GM21526 (cell line): ENCODE measurements around the gene NAGA.
"Not testable (repeated sequence)": the region's sequence is repeated elsewhere in the genome, so short reads cannot be mapped to it uniquely, and the experiment has no call there.

ENCODE experiments used
- ATAC-seq: cut with Tn5 transposase; IDR thresholded peaks from one replicate; pipeline ENCODE4 v1.9.1; 2021; ENCODE audit warnings: moderate library complexity; ENCODE audit not compliant: unreplicated experiment, low FRiP score

Gene NAGA

DNA sequence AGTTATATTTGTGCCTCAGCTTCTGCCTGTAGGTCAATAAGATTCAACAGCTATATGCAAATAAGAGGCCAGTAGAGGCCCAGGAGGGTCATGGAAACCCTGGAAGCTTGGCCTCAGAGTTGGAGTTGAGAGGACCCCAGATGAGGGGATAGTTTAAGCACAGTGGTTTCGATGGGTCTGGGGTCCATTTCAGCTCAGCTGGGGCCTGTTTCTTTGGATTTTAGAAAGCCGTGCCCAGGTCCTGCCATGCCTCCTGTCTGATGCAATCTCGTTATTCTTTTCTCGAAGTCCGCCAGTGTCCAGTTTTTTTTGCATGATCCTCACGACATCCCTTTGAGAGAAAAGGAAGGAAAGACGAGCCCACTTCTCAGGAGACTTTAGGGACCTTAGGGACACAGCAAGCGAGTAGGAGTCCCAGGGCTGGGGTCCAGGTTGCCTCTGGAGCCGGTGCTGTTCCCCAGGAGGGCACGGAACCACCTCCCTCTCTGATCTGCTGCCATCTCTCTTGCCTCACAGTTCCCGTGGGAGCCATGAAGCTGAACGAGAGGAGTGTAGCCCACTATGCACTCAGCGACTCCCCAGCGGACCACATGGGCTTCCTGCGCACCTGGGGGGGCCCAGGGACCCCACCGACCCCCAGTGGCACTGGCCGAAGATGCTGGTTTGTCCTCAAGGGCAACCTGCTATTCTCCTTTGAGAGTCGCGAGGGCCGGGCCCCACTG, 6.3 kb upstream of the NAGA start:
- ATAC-seq, result no peak

DNA sequence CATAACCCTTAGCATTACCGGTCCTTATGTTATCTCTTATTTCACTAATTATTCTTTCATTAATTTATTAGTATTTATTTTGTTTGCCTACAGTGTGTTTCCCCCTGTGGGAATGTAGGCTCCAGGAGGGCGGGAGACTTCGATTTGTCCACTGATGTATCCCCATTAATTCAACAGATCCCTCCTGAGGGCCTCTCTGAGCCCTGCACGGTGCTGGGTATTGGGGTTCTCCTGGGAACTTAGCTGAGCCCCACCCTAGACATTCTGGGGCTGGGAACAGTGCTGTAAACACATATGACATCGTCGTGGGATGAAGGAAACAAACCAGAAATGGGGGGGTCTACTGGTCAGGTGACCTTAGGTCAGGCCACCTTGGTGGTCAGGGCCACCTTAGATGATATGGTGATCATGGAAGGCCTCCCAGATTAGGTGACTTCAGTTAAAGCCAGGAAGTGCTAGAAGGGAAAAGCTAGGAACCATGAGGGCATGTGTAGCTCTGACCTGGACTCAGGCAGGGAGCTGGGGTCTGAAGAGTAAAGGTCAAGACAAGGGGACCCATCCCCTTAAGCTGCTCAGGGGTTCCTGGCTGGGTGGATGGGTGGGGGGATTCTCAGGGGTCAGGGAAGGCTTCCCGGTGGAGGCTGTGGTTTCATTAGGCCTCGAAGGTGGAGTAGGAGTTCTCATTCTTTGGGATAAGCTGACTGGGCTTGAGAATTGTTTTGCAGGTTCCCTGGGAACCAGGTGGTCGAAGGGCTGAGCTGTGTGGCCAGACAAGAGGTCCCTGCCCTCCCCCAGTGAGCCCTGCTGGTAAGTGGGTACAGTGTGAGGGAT, 4.4 kb upstream of the NAGA start:
- no peak for ATAC-seq

DNA sequence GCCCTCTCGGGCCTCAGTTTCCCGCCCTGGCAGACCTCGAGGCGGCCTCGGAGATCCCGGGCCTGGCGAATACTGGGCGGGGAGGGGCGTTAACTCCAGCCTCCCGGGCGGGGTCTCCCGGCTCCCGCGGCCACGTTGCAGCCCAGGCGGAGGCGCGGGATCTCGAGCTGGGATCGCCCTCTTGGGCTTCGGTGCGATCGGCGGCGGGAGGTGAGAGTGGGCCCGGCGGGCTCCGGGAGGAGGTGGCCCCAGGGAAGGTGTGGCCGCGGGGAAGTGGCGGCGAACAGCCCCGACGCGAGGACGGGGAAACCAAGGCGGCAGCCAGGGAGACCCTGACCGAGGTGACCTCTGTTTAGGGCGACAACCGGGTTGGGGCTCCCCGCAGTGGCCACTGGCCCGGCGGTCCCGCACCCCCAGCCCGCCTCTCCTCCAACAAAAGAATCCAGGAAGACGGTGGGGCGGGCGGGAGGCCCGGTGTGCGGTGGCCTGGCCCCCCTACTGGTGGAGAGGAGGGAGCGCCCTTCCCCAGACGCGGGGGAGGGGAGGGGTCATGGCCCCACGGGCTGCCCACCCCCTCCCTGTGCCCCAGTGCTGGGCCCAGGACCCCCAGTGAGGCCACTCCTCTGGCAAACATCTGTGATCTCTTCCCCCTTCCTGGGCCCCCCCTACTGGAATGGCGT, 3.7 kb upstream of the NAGA start, which contains the start of gene PHETA2:
TSS of gene PHETA2 (plus strand) at position 117 of the 680 bp plus-strand sequence. CDS start 3,046 bp downstream, outside the sequence.
- no peak for ATAC-seq

DNA sequence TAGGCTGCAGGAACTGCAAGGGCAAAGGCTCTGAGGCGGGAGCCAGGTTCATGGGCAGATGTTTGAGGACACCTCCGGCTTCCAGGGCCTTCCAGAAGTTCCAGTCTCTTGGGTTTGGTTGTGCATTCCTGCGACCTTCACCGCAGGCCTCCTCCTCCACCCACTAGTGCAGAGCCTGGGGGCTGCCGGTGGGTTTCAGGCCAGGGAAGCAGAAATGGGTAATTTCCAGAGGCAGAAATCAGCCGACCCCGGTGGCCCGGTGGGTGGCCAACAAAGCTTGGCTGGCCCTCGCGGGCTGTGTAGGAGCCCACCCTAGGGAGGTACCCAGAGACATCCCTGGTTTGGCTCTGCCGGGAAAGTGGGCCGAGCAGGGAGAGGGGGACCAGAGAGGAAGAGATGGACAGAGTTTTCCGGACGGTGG, 3.0 kb upstream of the NAGA start:
- no peak for ATAC-seq

DNA sequence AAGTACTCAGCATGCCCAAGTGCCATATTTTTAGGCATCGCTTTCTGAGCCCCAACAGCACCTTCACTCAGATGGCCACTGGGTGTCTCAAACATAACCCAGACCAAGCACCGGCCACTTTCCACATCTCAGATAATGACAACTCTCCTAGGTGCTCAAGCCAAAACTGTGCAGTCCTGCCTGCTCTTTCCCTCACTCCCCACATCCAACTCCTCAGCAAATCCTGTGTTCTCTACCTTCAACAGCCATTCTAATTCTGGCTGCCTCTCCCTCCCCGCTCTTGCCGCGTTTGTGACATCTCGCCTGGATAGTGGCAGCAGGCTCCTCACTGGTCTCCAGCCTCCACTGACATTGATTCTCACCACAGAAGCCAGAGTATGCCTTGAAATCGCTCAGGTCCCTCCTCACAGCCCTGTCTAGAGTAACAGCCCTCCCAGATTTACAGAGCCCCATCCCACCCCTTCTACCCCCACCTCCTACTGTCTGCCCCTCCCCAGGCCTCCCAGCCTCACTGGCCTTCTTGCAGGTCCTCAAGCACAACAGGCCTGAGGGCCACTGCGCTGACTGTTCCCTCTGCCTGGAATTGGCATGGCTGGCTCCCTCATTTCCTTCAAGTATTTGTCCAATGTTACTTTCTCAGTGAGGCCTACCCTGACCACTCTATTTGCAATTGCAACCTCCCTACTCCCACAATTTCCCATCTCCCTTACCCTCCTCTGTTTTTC, 2.2 kb upstream of the NAGA start:
- ATAC-seq, result no peak

DNA sequence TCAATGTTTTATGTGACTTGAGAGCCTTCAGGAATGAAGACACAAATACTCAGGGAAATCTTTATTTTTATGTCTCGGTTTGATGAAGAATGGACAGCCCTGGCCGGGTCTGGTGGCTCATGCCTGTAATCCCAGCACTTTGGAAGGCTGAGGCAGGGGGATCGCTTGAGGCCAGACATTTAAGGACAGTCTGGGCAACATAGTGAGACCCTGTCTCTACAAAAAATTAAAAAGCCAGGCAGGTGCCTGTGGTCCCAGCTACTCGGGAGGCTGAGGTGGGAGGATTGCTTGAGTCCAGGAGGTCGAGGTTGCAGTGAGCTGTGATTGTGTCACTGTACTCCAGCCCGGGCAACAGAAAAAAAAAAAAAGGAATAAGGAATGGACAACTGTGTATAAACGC, 896 bp upstream of the NAGA start:
- not testable (repeated sequence) for ATAC-seq

DNA sequence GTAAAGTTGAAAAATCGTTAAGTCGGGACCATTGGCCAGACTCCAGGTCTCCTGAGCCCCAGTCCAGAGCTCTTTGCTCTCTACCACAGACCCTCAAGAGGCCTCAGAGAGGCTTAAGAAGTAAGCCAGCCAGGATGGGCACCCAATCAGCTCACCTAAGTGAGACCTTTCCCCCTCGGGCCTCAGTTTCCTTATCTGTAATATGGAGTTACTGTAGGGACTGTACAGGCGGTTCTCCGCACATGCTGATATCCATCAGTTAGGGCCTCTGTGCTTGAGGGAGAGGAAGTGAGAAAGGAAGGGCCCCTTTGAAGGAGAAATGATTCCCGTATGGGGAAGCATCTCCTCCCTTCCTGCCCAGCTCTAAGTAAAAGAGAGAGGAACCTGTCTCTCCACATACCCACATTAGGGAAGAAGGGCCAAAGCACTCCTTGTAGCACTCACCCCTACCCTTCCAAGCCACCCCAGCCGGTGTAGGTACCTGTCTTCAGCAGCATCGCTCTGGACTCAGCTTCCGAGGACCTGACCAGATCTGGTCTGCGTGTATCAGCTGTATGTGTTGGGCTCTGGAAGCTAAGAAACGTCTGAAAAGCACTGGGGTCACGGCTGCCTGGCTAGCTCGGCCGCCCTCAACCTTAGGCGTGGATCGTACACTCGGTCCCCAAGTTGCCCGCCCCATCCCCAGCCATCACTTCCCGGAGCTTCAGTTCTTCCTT, 653 bp downstream of the NAGA start:
- ATAC-seq, result peak; percentile 7

DNA sequence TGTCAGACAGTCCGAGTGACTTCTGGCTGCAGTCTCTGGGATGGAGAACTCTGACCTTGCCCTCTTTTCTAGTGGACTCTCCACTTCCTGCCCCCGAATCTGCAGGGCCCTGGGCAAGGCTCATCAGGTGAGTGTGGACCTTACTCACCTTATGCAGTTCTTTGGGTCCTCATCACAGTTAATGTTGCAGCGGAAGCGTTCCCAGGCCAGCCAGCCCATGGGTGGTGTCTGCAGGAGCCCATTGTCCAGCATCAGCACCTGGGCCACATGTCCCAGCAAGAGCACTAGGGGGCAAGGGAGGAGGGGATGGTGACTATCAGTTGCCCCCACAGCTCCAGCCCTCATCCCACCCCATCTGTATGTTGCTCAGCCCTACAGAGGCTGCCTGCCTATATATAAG, 2.3 kb downstream of the NAGA start:
- no peak for ATAC-seq

DNA sequence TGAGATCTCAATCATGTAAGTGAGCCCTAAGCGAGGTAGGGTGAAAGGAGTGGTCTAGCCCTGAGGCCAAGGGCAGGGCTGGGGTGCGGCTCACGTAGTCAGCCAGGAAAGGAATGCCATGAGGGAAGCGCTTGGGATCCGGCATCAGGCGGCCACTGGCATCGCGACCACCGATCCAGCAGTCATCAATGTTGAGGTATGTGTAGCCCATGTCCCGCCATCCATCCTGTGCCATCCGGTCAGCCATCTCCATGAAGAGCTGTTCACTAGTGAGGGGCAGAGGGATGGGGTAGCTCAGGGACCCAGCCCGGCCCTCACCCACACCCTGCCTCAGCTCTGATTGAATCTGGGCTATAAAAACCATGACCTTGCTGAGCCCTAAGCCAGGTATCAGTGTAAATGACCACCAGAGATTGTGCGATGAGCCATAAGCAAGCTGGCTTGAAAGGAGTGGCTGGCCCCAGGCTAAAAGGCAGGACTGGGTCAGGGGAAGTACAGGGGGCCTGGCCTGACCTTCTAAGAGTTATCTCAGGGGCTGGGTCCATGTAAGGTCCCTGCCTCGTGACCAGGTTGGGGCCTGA, 2.9 kb downstream of the NAGA start:
- no peak for ATAC-seq

DNA sequence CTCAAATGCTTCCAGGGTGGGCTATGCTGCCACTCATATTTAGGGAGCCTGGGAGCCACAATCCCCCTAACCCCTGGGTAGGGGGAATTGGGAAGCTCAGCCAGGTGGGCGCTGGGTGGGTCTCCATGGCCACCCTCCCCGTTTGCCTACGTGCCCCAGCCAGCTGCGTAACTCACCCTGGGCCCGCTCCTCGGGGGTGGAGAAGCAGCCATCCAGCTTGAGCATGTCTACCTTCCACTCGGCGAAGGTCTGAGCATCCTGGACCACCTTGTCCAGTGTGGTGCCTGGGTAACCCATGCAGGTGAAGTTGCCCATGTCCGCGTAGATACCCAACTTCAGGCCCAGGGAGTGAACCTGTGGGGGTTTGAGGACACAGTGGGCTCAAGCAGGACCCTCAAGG, 3.7 kb downstream of the NAGA start:
- ATAC-seq, result no peak

DNA sequence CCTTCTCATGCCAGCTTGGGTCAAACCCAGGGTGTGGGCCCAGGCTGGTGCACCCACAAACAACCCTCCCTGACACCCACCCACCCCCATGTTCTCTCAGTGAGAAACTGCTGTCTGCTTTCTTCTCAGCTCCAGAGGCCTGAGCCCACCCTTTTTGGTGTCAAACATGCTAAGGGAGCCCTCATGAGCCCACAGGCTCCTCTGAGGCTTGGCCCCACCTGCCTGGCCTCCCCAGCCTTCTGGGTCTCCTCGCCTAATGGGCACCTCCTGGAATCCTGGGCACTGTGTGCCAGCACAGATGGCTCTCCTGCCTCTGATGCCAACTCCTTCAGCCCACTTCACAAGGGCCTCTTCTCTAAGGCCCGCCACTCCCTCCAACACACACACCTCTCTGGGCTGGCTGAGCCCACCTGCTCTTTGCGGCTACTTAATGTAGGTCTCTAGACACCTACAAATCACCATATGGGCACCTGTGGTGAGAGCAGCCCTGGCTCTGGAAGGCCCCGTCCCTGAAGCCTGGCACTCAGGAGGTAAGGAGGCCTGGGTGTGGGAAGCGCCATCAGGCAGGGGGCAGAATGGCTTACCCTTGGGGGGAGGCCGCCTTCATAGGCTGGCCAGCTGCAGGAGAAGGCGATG, 4.4 kb downstream of the NAGA start:
- no peak for ATAC-seq

DNA sequence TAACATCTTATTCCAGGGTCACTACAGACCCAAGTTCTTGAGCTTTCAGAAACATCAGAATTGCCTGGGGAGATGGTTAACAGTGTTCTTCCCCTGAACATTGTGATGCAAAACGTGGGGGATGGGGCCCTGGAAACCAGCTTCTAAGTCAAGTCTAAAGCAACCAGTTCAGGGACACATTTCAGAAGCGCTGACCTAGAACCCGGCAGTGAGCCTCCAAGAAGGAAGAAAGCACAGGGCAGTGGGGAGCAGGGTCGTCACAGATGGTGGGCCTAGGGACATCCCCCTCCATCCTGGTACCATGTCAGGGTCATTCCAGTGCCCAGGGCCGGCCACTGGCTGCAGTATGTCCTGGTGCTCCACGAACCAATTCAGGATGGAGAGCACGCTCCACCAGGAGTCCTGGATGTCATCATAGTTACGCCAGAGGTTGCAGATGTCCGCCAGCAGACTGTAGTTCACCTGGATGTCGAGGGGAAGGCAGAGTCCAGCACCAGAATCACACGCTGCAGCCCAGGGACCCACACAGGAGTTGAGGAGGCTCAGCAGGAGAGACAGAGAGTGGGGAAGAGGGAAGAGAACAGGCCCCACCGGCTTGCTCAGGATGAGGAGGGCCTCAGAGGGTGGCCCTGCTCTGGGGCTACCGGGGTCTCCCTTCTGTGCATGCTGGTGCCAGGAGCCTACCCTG, 5.0 kb downstream of the NAGA start:
- ATAC-seq, result no peak

DNA sequence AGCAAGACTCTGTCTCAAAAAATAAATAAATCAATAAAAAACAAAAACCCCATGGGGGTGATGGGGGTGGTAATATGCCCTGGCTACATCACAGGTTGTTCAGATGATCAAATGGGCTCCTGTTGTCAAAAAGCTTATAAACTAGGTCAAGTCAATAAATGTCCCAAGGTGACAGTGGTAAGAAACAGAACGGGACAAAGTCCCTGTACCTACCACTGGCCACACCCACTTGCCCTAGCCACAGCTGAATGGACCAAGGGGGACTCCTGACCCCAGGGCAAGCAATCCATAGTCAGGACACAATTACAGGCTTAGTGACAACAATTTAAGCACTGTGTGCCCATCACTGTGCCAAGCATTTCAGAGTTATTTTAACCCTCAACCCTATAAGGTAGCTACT, 6.0 kb downstream of the NAGA start:
- no peak for ATAC-seq

DNA sequence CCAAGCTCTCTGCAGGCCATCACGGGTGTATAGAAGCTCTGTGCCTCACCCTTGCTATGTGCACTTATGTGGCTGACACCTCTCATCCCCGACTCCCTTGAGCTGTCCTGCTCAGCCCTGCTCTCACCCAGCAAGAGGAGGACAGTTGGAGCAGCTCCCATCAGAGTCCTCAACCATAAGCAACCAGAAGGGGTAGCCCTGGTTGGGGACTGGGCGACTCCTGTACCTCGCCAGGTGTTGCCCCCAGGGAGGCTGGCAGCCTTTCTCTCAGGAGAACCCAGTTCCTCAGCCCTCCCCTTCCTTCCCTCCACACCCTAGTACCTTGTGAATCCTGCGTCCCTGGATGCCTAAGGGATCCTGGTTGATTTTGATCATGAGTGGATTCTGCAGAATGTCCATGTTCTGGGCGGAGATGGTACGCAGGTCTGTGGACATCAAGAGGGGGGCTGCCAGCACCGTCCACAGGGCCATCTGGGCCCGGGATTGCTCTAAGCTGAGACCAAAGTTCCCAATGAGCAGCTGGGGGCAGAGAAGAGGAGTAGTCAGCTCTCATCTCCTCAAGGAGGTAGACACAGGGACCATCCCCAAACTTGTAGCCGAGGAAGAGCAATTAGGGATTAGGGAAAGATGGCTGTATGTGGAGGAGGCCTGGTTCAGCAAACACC, 8.0 kb downstream of the NAGA start:
- no peak for ATAC-seq

DNA sequence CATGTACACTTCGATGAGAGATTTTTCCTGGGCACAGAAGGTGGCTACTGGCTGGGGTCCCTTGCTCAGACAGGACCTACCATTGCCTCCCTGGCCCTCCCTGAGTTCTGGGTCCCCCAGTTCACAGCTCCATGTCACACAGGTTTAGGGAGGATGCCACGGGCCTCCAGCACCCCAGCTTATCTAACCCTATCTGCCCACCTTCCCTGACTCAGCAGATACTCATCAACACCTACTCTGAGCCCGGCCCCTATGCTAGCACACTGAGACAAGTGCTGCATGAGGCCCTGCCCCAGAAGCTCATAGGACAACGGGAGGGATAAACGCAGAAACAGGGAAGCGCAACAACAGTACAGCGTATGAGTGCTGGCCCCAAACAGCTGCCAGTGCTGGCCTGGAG, 9.6 kb downstream of the NAGA start:
- ATAC-seq, result no peak

DNA sequence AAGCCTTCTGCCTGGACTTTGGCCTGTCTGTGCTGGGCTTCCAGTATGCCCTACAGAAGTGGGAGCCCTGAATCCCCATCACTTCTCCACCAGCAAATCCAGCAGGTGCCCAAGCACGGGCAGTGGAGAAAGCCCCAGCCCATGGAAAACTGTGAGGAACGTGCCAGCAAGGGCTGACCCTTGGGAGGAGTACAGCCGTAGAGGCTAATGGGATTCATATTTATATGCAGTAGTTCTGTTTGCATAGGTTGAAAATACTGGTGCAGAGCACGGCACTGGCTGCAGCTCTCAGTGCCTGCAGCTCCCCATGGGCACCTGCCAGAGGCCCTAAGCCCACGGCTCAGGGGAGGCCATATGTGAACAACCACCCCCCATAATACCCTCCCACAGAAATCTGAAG, 10.1 kb downstream of the NAGA start:
- no peak for ATAC-seq

DNA sequence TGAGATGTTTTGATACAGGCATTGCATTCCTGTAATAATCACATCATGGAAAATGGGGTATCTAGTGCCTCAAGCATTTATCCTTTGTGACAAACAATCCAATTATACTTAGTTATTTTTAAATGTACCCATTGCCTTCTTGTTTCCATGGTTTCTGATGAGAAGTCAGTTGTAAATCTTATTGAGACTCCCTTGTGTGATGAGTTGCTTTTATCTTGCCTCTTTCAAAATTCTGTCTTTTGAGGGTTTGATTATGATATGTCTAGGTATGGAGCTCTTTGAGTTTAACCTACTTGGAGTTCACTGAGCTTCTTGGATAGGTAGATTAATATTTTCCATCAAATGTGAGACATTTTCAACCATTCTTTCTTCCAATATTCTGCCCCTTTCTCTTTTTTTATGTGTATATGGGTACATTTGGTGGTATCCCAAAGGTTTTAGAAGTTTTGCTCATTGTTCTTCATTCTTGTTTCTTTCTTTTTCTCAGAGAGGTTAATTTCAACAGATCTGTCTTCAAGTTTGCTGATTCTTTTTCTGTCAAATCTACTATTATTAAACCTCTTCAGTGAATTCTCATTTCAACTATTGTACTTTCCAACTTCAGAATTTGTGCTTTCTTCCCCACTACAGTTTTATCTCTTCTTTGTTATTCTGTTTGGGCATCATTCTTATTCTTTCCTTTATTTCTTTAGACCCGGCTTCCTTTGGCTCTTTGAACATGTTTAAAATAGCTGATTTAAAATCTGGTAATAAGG, 13.7 kb downstream of the NAGA start:
- no peak for ATAC-seq
